OCI-LY7 (cell line): ENCODE data around the gene SLX4. TPM values are rescaled to one million over a fixed set of nuclear protein-coding genes. Genes with fewer than 3 reads are reported as not detected.

Experiments
- BruUV-seq: library from RNA; stranded (reverse); fragments of 400-500 nt; replicated peaks from 2 replicates; lab custom pipeline; 2021; lab: Mats Ljungman, UMichigan
- CTCF ChIA-PET: fragments of 300-600 bp; sonication (Branson Sonifier 250); formaldehyde crosslinking; loops from one replicate; lab custom pipeline; 2022; ENCODE audit warnings: antibody characterized with exemption; ENCODE audit not compliant: unreplicated experiment; lab: Charles Lee
- POLR2A ChIA-PET: fragments of 300-600 bp; sonication (Branson Sonifier 250); formaldehyde crosslinking; loops from one replicate; lab custom pipeline; 2022; ENCODE audit warnings: antibody characterized with exemption; lab: Charles Lee
- DNase-seq: peaks from one replicate; pipeline ENCODE4 v3.0.0-alpha.2; 2015; ENCODE audit warnings: low spot score
- H2AFZ ChIP-seq: fragments of 200-600 bp; sonication (generic), shearing (Covaris generic); 2 replicates; pipeline ENCODE4 v1.6.1; 2014; ENCODE audit warnings: mild to moderate bottlenecking, antibody characterized with exemption, low read length, moderate library complexity
- H3K27ac ChIP-seq: fragments of 200-600 bp; sonication (generic); 2 replicates; pipeline ENCODE4 v1.5.1; 2014; ENCODE audit warnings: mixed run types, low read depth, mild to moderate bottlenecking, moderate library complexity, low read length, inconsistent platforms; ENCODE audit not compliant: poor library complexity, severe bottlenecking
- H3K36me3 ChIP-seq: fragments of 200-600 bp; sonication (generic); 2 replicates; pipeline ENCODE4 v1.6.1; 2014; ENCODE audit warnings: mild to moderate bottlenecking, antibody characterized with exemption, low read length, moderate library complexity, mixed read lengths; ENCODE audit not compliant: insufficient read depth
- H3K4me1 ChIP-seq: fragments of 200-600 bp; sonication (generic); 2 replicates; pipeline ENCODE4 v1.5.1; 2014; ENCODE audit warnings: mild to moderate bottlenecking, low read length; ENCODE audit not compliant: insufficient read depth, poor library complexity, severe bottlenecking
- H3K4me2 ChIP-seq: fragments of 200-600 bp; sonication (generic); 2 replicates; pipeline ENCODE4 v1.6.1; 2014; ENCODE audit warnings: mild to moderate bottlenecking, low read length
- H3K4me3 ChIP-seq: fragments of 200-600 bp; sonication (generic); 2 replicates; pipeline ENCODE4 v1.5.1; 2014; ENCODE audit warnings: mild to moderate bottlenecking, low read depth, low read length; ENCODE audit not compliant: poor library complexity, severe bottlenecking
- H3K79me2 ChIP-seq: fragments of 200-600 bp; sonication (generic); 2 replicates; pipeline ENCODE4 v1.6.1; 2016; ENCODE audit warnings: low read depth, mild to moderate bottlenecking, low read length, moderate library complexity, mixed read lengths; ENCODE audit not compliant: insufficient read depth
- H3K9me2 ChIP-seq: fragments of 200-600 bp; sonication (generic); 2 replicates; pipeline ENCODE4 v1.6.1; 2016; ENCODE audit warnings: mild to moderate bottlenecking, low read length, mixed read lengths; ENCODE audit not compliant: insufficient read depth
- H3K9me3 ChIP-seq: fragments of 200-600 bp; sonication (generic); 2 replicates; pipeline ENCODE4 v1.6.1; 2014; ENCODE audit warnings: mild to moderate bottlenecking, mixed run types, low read length, mixed read lengths
- H4K20me1 ChIP-seq: fragments of 200-600 bp; sonication (generic); 2 replicates; pipeline ENCODE4 v1.6.1; 2014; ENCODE audit warnings: mild to moderate bottlenecking, antibody characterized with exemption, low read length, moderate library complexity, mixed read lengths; ENCODE audit not compliant: insufficient read depth
- CTCF ChIP-seq: fragments of 200-600 bp; sonication (generic); conservative IDR thresholded peaks from 2 replicates; pipeline ENCODE4 v1.5.1; 2014; ENCODE audit warnings: mild to moderate bottlenecking, antibody characterized with exemption, low read length, moderate library complexity, mixed read lengths
- EZH2phosphoT487 ChIP-seq: fragments of 200-600 bp; sonication (generic); IDR thresholded peaks from 2 replicates; pipeline ENCODE4 v1.6.1; 2018; ENCODE audit warnings: low read depth, borderline replicate concordance, mild to moderate bottlenecking, mixed run types, antibody characterized with exemption, low read length, moderate library complexity, mixed read lengths
- intact Hi-C: fragments of 100-400 bp; cut with micrococcal nuclease; formaldehyde crosslinking; loops from one replicate; pipeline ENCODE4 v1.10.0; 2022; ENCODE audit not compliant: unreplicated experiment
- total RNA-seq, 2 experiments: library from RNA; depleted of rRNA in 1 of 2; stranded (reverse); fragments of >200 nt in 1 of 2; shearing (Covaris generic) in 1 of 2; gene quantifications; 2 replicates each; pipeline ENCODE4 v1.2.3, GENCODE V29; 2014 to 2022

The SLX4 gene
- total RNA-seq, 2 experiments from 2014 or later, result 13.2 to 35.7 TPM

DNA sequence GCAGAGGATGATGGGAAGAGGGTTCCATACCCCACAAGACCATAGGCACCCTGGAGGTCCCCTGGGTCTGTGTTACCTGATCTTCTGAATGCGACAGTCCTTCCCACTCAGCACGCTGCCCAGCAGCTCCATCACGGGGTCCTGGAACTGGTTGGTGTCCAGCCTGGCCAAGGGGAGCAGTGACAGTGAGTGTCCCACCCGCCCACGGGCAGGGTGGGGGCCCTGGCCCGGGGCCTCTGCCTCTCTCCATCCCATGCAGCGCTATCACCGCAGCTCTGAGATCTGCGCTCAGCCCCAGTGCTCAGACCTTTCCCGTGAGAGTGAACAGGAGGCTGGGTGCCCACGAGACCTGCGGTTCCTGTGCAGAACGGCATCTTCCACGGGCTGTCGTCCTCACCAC, 49.8 kb downstream of the SLX4 start:
- Histone ChIP-seq H3K9me3 (no peaks in the 10 kb centered on the region), H3K9me2 (no peaks in the 10 kb centered on the region), H3K4me2 (no peak overlapping the region), H2AFZ (no peak overlapping the region), H4K20me1 (no peaks in the 10 kb centered on the region), H3K27ac (no peak overlapping the region), H3K36me3 (peaks cover 96% of the 10 kb centered on the region), H3K4me1 (no peaks in the 10 kb centered on the region), H3K4me3 (no peak overlapping the region), H3K79me2 (no peaks in the 10 kb centered on the region)
- intact Hi-C loops, result no loop called here
- TF ChIP-seq EZH2phosphoT487 (no peak), CTCF (no peak)
- no peak for DNase-seq
- CTCF ChIA-PET, result no interaction called here
- BruUV-seq, result no TSS peak
- POLR2A ChIA-PET, result no interaction called here

DNA sequence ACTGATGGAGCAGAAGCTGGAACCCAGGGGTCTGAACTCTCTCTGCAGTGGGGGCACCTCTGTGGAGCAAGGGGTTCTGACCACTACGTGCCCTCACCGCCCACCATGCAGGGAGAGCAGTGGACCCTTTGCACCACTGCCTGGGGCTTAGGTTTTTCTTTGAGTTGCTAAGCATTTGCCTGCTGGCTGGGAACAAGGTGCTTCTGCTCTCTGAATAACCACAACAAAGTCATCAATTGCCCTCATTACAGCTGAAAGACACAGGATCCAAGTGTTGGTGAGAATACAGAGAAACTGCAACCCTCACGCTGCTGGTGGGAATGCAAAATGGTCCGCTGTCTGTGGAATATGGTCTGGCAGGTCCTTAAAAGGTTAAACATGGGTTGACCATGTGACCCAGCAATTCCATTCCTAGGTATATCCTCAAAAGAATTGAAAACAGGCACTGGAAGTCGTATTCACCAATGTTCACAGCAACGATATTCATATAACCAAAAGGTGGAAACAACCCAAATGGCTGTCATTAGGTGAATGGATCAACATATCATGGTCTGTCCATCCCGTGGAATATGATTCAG, 57.0 kb downstream of the SLX4 start:
- TF ChIP-seq CTCF (no peak), EZH2phosphoT487 (no peak)
- POLR2A ChIA-PET, result interaction anchor here (0.6 to 0.9 kb wide), 5 partner anchors 11 to 318 kb away, joined by 3 read pairs; no protein-coding TSS in a partner anchor
- H3K36me3 ChIP-seq, result peaks cover 97% of the 10 kb centered on the region
- H3K9me2 ChIP-seq, result no peaks in the 10 kb centered on the region
- H3K27ac ChIP-seq, result no peak overlapping the region
- CTCF ChIA-PET, result no interaction called here
- H3K4me1 ChIP-seq, result no peaks in the 10 kb centered on the region
- no peak overlapping the region for H2AFZ ChIP-seq
- intact Hi-C loops, result no loop called here
- no peaks in the 10 kb centered on the region for H3K9me3 ChIP-seq
- no peaks in the 10 kb centered on the region for H3K79me2 ChIP-seq
- H3K4me2 ChIP-seq, result no peak overlapping the region
- H3K4me3 ChIP-seq, result no peak overlapping the region
- H4K20me1 ChIP-seq, result no peaks in the 10 kb centered on the region
- no TSS peak for BruUV-seq
- DNase-seq, result no peak

DNA sequence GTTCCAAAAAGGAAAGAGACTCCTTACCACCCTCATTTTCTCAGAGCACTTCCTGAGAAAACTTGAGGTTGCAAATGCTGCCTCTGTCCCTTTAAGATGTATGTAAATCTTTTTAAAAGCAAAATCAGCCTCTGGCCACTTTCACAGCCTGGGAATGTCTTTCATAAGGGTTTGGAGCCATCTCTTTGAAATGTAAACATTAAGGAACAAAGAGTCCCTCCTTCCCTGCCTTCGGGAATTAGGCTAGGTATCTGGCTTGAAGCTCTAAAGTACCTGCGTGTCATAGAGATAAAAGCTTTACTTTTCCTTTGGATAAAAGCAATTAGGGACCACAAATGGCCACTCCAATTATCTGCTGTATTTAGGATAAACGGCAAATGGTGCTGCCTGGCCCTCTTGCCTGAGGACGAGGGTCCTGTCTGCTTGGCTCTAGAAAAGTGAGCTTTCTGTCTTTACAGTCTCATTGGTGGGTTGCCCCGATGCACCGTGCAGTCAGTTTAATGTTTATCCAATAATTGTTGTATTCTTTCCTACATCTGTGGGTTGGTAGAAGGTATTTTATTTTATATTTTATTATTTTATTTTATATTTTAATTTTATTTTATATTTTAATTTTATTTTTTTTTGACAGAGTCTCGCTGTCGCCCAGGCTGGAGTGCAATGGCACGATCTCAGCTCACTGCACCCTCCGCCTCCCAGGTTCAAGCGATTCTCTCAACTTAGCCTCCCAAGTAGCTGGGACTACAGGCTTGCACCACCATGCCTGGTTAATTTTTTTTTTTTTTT, 58.1 kb downstream of the SLX4 start:
- no peak overlapping the region for H3K27ac ChIP-seq
- H2AFZ ChIP-seq, result no peak overlapping the region
- ChIA-PET CTCF (no interaction called here), POLR2A (interaction anchor here (0.6 to 0.7 kb wide), 2 partner anchors 280 to 878 kb away, joined by 3 read pairs; no protein-coding TSS in a partner anchor)
- no peak overlapping the region for H3K4me3 ChIP-seq
- no peaks in the 10 kb centered on the region for H3K79me2 ChIP-seq
- H4K20me1 ChIP-seq, result no peaks in the 10 kb centered on the region
- intact Hi-C loops, result no loop called here
- no peaks in the 10 kb centered on the region for H3K4me1 ChIP-seq
- H3K9me3 ChIP-seq, result no peaks in the 10 kb centered on the region
- no peak overlapping the region for H3K4me2 ChIP-seq
- no TSS peak for BruUV-seq
- no peaks in the 10 kb centered on the region for H3K9me2 ChIP-seq
- no peak for TF ChIP-seq EZH2phosphoT487
- no peak for TF ChIP-seq CTCF
- H3K36me3 ChIP-seq, result peaks cover 97% of the 10 kb centered on the region
- DNase-seq, result no peak
